Tibial nerve (tissue), 4 donors: ENCODE data around the gene LRRC74A.

Experiments used
- CTCF ChIP-seq, 5 experiments: fragments of 200-600 bp in 3 of 5; fragments of 450-650 bp in 2 of 5; sonication (generic) in 3 of 5; IDR thresholded peaks; one replicate each; pipeline ENCODE4 v1.5.1; 2016 to 2019; ENCODE audit warnings: antibody characterized with exemption in 5 of 5, mild to moderate bottlenecking in 3 of 5, moderate library complexity in 2 of 5
- EP300 ChIP-seq, 2 donors: sonication (generic); formaldehyde crosslinking; IDR thresholded peaks; one replicate each; pipeline ENCODE4 v1.6.1; 2017; ENCODE audit warnings: antibody characterized with exemption in 2 of 2, mild to moderate bottlenecking in 1 of 2

GRCh38 chr14:76836029-76836630 lies 9.9 kb downstream of the LRRC74A start:
- TF ChIP-seq CTCF (IDR thresholded peaks at IDR 0.05), result no peak
- TF ChIP-seq EP300 (IDR thresholded peaks at IDR 0.05), result no peak
